ENCODE results near the gene TMA7B.
A peak's percentile ranks its signal among the peaks of the same experiment; 100 is the strongest.

The TMA7B gene

DNA sequence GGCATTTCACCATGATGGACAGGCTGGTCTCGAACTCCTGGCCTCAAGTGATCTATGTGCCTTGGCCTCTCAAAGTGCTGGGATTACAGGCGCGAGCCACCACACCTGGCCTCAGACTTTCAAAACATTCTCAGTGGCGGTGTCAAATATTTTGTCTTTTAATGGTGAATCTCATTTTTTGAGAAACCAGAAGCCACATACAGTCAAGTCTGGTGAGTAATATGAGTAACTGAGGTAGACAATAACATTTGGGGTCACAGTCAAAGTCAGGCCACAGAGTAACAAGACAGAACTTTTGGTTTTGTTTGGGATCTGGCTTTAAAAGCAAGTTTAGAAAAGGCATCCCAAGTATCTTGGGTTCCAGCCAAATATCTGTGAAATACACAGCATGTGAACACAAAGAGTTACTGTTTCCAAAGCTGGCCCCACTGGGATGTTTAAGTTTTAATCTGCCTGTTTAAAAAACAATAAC, 5.6 kb upstream of the TMA7B start:
- DNase-seq = no peak

DNA sequence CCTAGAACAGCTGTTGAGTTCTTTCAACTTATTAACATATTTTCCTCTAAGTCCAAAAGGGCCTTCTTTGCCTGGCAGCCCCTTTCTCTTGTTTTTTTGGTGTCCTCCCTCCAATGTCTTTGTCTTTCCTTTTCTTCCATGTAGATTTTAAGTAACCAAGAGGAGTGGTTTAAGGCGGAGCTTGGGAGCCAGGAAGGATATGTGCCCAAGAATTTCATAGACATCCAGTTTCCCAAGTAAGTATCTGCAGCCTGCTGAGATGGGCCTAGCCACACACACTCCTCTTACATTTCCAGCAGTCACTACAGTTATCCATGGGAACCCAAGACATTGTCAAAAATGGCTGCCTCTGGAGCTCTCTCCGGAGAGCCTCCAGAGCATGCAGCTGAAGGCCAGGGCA, 4.5 kb upstream of the TMA7B start:
- DNase-seq = no peak

GRCh38 chr22:39956932-39957664, 3.1 kb upstream of the TMA7B start:
- DNase-seq = no peak

GRCh38 chr22:39958009-39958711, 2.0 kb upstream of the TMA7B start:
- DNase-seq = no peak

DNA sequence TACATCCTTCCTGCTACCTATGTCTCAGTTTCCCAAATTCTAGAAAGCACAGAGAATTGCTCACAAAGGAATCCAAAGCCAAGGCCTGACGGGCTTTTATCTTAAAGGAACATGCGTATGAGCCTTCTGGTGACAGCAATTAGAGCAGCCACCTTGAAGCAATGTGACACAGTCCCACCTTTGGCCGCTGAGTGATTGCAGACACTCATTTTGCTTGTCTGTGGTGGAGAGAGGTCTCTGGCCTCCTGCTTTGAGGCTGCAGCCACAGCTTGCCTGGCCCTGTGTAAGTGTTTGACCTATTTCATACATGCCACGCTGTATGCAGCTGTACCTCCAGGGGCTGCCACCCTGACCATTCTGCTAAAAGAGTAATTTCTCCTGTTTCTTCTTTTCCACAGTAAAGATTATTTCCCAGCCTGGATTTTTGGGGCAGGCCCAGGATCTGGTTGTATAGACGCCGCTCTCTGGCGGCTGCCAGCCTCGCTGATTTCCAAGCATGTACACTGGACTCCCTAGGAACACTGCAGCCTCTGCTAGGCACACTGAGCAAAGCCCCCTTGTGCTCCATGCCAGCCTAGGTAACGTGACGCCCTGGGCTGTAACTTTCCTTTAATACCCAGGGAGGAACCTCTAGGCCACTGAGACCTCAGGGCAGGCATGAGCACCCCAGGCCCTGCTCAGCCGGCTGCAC, 1.1 kb upstream of the TMA7B start:
- DNase-seq = no peak

- peak; percentile 23 for DNase-seq
Measured at GRCh38 chr22:39960791-39961746, 872 bp downstream of the TMA7B start.

- DNase-seq = no peak
Measured at GRCh38 chr22:39962071-39962470, 1.9 kb downstream of the TMA7B start.

GRCh38 chr22:39965748-39966147, 5.6 kb downstream of the TMA7B start:
- DNase-seq = no peak

GRCh38 chr22:39966470-39966869, 6.3 kb downstream of the TMA7B start:
- no peak for DNase-seq

DNA sequence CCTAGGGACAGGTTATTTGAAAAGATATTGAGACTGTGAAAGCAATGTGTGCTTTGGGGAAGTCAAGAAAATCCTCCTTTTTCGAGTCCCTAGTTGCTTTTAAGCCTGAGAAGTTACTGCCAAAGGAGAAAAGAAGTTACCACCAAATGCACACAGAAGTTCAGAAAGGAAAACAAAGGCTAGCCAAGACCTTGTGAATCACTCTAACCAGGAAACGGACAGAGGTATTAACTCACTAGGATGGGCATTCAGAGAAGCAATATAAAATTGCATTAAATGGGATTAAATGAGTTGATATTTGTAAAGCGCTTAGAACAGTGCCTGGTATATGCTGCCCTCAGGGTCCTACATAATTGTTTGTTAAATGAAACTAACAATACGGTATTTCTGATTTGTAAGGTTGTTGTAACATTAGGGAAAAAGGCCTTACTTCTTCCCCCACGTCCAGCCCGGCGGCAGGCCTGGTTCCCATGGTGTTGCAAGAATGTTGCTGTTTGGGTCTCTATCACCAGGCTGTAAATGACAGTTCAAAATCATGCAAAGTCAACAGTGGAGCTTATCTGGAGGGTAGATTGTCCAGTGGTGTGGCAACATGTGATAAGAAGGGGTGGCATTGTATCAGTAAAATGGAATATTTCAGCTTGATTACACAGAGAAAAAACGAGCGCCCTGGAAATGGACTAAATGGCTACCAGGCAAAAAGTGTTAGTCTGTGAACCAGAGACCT, 7.1 kb downstream of the TMA7B start:
- DNase-seq = no peak

- DNase-seq = no peak
Measured at GRCh38 chr22:39967996-39968972, 8.1 kb downstream of the TMA7B start.

- no peak for DNase-seq
Measured at GRCh38 chr22:39970742-39971141, 10.5 kb downstream of the TMA7B start.

DNA sequence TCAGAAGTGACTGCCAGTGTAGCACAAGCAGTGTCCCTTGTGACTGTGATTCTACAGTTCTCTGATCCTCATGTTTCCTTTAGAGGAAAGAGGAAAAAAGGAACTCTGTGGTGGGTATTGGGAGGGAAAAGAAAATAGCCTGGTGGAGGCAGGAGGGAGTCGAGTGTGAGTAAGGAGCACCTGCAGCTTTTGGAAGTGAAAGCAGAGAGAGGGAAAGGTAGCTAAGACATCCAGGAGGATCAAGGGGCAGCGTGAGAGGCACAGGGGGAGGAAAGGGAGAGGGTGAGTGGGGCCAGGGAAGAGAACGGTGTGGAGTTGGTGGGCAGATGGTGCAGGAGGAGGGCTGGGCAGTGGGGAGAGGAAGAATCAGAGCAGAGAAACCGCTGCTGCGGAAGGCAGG, 12.4 kb downstream of the TMA7B start:
- no peak for DNase-seq

- DNase-seq = no peak
Measured at GRCh38 chr22:39973656-39974055, 13.5 kb downstream of the TMA7B start.

- DNase-seq = no peak
Measured at GRCh38 chr22:39974065-39974464, 13.9 kb downstream of the TMA7B start.

- no peak for DNase-seq
Measured at GRCh38 chr22:39979048-39979447, 18.9 kb downstream of the TMA7B start.

DNA sequence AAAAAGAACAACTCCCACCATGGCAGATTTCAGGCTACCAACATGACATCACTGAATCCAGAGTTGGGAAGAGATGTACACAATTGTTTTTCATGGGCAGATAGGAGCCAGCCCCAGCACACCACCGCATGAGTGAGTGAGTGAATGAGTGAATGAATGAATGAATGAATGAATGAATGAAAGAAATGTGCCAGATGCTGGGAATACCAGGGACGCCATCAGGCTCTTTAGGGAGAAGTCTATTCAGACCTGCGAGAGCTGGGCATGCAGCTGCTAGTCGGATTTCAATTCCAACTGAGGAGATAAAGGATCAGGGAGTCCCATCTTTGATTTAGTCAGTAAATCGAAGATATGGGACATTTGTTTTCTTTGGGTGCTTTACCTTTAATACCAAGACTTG, 19.3 kb downstream of the TMA7B start:
- DNase-seq = no peak

DNA sequence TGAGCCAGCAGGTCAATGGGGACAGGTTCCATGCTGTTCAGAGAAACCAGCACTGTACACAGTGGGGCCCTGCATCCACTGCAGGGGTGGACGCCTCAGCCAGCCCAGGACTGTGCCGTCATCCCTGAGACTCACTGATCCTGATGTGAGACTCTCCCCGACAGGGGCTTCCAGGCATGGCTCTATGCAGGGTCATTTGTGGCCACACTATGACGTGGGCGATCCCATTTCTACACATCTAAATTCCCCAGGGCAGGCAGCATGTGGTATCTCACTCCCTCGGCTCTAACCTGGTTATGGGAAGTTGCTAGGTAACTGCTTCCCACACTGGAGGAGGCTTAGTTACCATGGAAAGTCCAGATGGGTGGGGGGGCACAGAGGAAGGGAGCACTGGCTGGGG, 20.4 kb downstream of the TMA7B start:
- DNase-seq = no peak

- DNase-seq = no peak
Measured at GRCh38 chr22:39983346-39983745, 23.1 kb downstream of the TMA7B start.

DNA sequence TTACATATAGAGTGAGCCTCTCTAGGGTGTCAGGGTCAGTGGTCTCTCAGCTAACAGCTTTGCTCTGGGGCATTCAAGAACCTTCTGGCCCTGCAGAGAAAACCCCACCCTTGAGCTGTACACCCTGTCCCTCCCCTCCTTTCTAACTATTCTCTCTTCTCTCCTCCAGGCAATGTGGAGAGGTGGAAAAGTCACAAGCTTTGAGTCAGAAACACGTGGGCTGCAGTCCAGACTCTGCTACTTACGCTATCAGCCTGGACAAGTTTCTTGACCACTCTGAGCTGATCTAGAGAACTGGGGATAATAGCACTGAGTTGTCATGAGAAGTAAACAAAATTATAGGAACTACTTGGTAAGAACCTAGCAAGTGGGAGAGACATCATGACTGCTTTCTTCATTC, 23.8 kb downstream of the TMA7B start:
- no peak for DNase-seq

DNA sequence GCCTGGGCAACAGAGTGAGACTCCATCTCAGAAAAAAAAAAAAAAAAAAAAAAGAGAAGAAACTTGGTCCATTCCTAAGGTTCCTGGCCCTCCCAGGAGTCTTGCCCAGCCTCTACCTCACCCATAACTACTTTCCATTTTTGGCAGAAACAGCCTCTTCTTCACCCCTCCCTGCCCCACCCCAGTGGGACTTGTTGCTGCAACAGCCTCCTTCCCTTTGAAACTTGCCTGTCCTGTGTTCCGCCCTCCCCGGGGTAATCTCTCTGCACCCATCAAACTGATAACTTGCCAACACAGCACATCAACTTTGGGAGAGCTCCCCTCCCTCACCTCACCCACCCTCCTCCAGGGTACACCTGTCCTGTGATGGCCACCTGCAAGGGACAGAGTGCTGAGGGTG, 24.5 kb downstream of the TMA7B start:
- no peak for DNase-seq

Data from T-helper 9 cell (primary cell).